Measurements from ENCODE around the gene TSPYL1.
A peak's percentile ranks its signal among the peaks of the same experiment; 100 is the strongest.

TSPYL1 gene

GRCh38 chr6:116278481-116278829 is 1.3 kb downstream of the TSPYL1 start:
- Histone ChIP-seq H3K9ac (ENCODE audit: low read depth, low read length) (peak overlapping the region; percentile 98), H3K4me3 (ENCODE audit: low read length) (peak overlapping the region; percentile 94), H3K36me3 (ENCODE audit: insufficient read depth, low read length) (peaks cover 13% of the 10 kb centered on the region), H3K4me1 (ENCODE audit: control insufficient read depth, insufficient read depth, low read length) (peaks cover 34% of the 10 kb centered on the region), H3K27me3 (ENCODE audit: control insufficient read depth, insufficient read depth, low read length) (no peaks in the 10 kb centered on the region), H3K4me2 (ENCODE audit: low read length) (peak overlapping the region; percentile 91), H3K9me3 (replicated peaks; ENCODE audit: low read length) (no peaks in the 10 kb centered on the region)

DNA sequence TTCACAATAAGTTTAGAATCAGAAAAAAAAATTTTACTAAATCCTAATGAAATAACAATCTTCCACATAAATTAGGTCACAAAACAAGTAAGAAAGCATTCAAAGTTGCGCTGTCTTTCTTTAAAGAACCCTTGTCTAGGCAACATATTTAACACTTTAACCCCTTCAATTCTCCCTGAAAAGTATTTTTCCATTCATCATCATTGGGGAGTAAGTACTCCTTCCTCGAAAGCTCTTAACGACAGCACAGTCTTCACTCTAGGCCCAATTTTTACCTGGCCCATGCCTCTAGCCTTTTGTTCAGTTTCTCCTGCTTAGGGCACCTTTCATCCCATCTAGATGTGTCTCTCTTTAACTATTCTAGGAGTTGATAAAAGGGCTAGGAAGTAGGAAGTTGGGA is 2.6 kb downstream of the TSPYL1 start:
- Histone ChIP-seq H3K9ac (ENCODE audit: low read depth, low read length) (peak overlapping the region; percentile 67), H3K4me2 (ENCODE audit: low read length) (peak overlapping the region; percentile 91), H3K4me3 (ENCODE audit: low read length) (peak overlapping the region; percentile 69), H3K27me3 (ENCODE audit: control insufficient read depth, insufficient read depth, low read length) (no peaks in the 10 kb centered on the region), H3K9me3 (replicated peaks; ENCODE audit: low read length) (no peaks in the 10 kb centered on the region), H3K4me1 (ENCODE audit: control insufficient read depth, insufficient read depth, low read length) (peaks cover 34% of the 10 kb centered on the region), H3K36me3 (ENCODE audit: insufficient read depth, low read length) (peaks cover 13% of the 10 kb centered on the region)

- H3K9me3 ChIP-seq (replicated peaks; ENCODE audit: low read length) = no peaks in the 10 kb centered on the region
- H3K27me3 ChIP-seq (ENCODE audit: control insufficient read depth, insufficient read depth, low read length) = no peaks in the 10 kb centered on the region
- H3K9ac ChIP-seq (ENCODE audit: low read depth, low read length) = no peak overlapping the region
Measured at GRCh38 chr6:116271149-116271708, 8.5 kb downstream of the TSPYL1 start.

DNA sequence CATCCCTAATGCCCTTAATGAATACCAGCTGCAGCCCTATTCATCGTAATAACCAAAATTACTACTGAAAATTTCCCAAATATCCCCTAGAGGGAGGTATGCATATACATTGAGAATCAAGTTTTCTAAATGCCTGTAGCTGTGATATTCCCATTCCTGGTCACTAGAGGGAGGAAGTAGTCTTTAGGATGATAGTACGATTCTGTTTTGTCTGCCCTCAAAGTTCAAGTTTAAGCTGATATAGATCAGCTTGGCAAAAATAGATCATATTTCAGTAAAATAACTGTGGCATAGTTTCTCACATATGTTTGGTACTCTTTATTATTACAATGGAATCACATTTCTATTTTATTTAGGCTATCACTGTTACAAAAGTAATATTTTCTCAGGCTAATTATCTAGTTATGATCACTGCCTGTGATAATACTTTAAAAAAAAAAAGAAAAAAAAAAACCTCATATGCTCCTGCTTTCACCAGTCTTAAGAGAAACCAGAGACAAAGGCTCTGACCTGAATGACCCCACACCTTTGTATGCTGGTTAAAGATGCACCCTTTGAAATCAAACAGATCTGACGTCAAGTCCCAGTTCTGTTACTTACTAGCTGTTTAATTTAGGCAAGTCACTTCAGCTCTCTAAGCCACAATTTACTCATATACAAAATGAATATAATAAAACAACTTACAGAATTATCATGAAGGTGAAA is 11.0 kb downstream of the TSPYL1 start:
- no peak overlapping the region for H3K4me2 ChIP-seq (ENCODE audit: low read length)
- no peaks in the 10 kb centered on the region for H3K27me3 ChIP-seq (ENCODE audit: control insufficient read depth, insufficient read depth, low read length)
- H3K4me3 ChIP-seq (ENCODE audit: low read length) = no peak overlapping the region

More at GRCh38 chr6:116271149-116271708, 8.5 kb downstream of the TSPYL1 start:
- Histone ChIP-seq H3K36me3 (ENCODE audit: insufficient read depth, low read length) (peaks cover 5% of the 10 kb centered on the region), H3K4me2 (ENCODE audit: low read length) (no peak overlapping the region), H3K4me3 (ENCODE audit: low read length) (no peak overlapping the region), H3K4me1 (ENCODE audit: control insufficient read depth, insufficient read depth, low read length) (peaks cover 27% of the 10 kb centered on the region)

DNA sequence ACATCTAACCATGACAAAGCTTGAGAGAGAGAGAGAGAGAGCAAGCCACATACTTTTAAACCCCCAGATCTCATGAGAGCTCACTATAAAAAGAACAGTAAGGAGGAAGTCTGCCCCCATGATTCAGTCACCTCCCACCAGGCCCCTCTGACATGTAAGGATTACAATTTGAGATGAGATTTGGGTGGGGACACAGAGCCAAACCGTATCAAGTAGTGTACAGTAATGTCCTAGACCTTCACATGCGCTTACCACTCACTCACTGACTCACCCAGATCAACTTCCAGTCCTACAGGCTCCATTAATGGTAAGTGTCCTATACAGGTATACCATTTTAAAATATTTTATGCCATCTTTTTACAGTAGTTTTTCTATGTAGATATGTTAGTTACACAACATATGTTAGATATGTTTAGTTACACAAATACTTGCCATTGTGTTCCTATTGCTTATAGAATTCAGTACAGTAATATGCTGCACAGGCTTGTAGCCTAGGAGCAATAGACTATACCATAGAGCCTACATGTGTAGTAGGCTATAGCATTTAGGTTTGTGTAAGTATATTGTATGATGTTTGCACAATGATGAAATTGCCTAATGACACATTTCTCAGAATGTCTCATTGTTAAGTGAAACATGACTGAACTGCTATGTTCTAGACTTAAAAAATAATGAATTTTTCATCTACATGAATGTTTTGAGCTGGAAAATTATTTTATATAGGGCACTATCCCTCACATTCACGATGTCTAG is 11.7 kb downstream of the TSPYL1 start:
- H3K4me3 ChIP-seq (ENCODE audit: low read length) = no peak overlapping the region
- H3K27me3 ChIP-seq (ENCODE audit: control insufficient read depth, insufficient read depth, low read length) = no peaks in the 10 kb centered on the region
- H3K9me3 ChIP-seq (replicated peaks; ENCODE audit: low read length) = no peaks in the 10 kb centered on the region
- no peak overlapping the region for H3K4me2 ChIP-seq (ENCODE audit: low read length)
- H3K4me1 ChIP-seq (ENCODE audit: control insufficient read depth, insufficient read depth, low read length) = peaks cover 39% of the 10 kb centered on the region
- no peak overlapping the region for H3K9ac ChIP-seq (ENCODE audit: low read depth, low read length)
- H3K36me3 ChIP-seq (ENCODE audit: insufficient read depth, low read length) = no peaks in the 10 kb centered on the region

More for the DNA sequence above, 11.0 kb downstream of the TSPYL1 start:
- H3K9me3 ChIP-seq (replicated peaks; ENCODE audit: low read length) = no peaks in the 10 kb centered on the region
- no peak overlapping the region for H3K9ac ChIP-seq (ENCODE audit: low read depth, low read length)
- H3K4me1 ChIP-seq (ENCODE audit: control insufficient read depth, insufficient read depth, low read length) = peaks cover 39% of the 10 kb centered on the region
- H3K36me3 ChIP-seq (ENCODE audit: insufficient read depth, low read length) = no peaks in the 10 kb centered on the region

GRCh38 chr6:116266803-116267202 is 12.9 kb downstream of the TSPYL1 start:
- Histone ChIP-seq H3K9me3 (replicated peaks; ENCODE audit: low read length) (no peaks in the 10 kb centered on the region), H3K9ac (ENCODE audit: low read depth, low read length) (no peak overlapping the region), H3K4me2 (ENCODE audit: low read length) (peak overlapping the region; percentile 13), H3K27me3 (ENCODE audit: control insufficient read depth, insufficient read depth, low read length) (no peaks in the 10 kb centered on the region), H3K4me3 (ENCODE audit: low read length) (no peak overlapping the region), H3K4me1 (ENCODE audit: control insufficient read depth, insufficient read depth, low read length) (peaks cover 39% of the 10 kb centered on the region), H3K36me3 (ENCODE audit: insufficient read depth, low read length) (no peaks in the 10 kb centered on the region)

DNA sequence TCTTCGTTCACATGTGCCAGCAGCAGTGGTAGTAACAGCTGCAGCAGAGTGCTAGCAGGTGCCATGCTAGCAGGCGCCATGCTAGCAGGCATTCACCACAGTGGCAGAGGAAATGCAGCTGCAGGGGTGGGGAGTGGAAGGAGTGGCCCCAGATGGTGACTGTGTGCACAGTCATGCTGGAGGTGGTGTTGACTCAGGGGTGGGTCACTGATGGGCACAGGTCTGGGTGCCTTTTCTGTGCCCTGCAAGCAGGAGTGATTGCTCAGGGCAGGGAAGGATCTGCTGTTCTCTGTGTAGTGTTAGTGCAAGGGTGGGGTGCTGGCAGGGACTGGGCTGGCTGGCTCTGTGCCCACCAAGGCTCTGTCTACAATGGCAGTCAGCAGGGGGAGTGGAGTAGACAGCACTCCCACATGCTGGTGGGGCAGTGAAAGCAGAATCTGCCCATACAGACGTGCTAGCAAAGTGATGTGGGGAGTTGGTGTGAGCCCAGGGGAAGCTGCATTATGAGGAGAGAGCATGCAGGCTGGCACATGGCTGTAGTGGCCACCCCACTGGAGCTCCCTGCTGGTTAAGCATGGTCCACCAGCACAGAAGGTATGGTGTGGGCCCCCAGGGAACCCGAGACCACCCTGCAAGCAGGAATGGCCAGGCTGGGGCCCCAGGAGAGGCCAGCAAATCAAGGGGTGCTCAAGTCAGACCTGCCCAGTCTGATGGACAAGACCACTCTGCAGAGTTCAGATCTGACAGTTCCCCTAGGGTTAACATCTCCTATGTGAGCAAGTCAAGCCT is 14.5 kb downstream of the TSPYL1 start:
- Histone ChIP-seq H3K9ac (ENCODE audit: low read depth, low read length) (no peak overlapping the region), H3K4me3 (ENCODE audit: low read length) (no peak overlapping the region), H3K36me3 (ENCODE audit: insufficient read depth, low read length) (no peaks in the 10 kb centered on the region)

DNA sequence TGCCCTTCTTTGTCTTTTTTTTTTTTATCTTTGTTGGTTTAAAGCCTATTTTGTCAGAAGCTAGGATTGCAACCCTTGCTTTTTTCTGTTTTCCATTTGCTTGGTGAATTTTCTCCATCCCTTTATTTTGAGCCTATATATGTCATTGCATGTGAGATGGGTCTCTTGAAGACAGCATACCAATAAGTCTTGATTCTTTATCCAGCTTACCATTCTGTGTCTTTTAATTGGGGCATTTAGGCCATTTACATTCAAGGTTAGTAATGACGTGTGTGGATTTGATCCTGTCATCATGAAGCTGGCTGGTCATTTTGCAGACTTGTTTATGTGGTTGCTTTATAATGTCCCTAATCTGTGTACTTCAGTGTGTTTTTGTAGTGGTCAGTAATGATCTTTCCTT is 16.4 kb downstream of the TSPYL1 start:
- H3K9me3 ChIP-seq (replicated peaks; ENCODE audit: low read length) = no peaks in the 10 kb centered on the region
- no peaks in the 10 kb centered on the region for H3K36me3 ChIP-seq (ENCODE audit: insufficient read depth, low read length)
- no peak overlapping the region for H3K4me2 ChIP-seq (ENCODE audit: low read length)
- H3K4me3 ChIP-seq (ENCODE audit: low read length) = no peak overlapping the region
- H3K4me1 ChIP-seq (ENCODE audit: control insufficient read depth, insufficient read depth, low read length) = peaks cover 35% of the 10 kb centered on the region
- no peak overlapping the region for H3K9ac ChIP-seq (ENCODE audit: low read depth, low read length)
- no peaks in the 10 kb centered on the region for H3K27me3 ChIP-seq (ENCODE audit: control insufficient read depth, insufficient read depth, low read length)

More for the DNA sequence above, 14.5 kb downstream of the TSPYL1 start:
- H3K4me1 ChIP-seq (ENCODE audit: control insufficient read depth, insufficient read depth, low read length) = peaks cover 39% of the 10 kb centered on the region
- no peaks in the 10 kb centered on the region for H3K9me3 ChIP-seq (replicated peaks; ENCODE audit: low read length)
- H3K27me3 ChIP-seq (ENCODE audit: control insufficient read depth, insufficient read depth, low read length) = no peaks in the 10 kb centered on the region
- H3K4me2 ChIP-seq (ENCODE audit: low read length) = peak overlapping the region; percentile 55

GRCh38 chr6:116258520-116258919 is 21.2 kb downstream of the TSPYL1 start:
- no peak overlapping the region for H3K4me2 ChIP-seq (ENCODE audit: low read length)
- no peak overlapping the region for H3K9ac ChIP-seq (ENCODE audit: low read depth, low read length)
- no peaks in the 10 kb centered on the region for H3K36me3 ChIP-seq (ENCODE audit: insufficient read depth, low read length)
- H3K27me3 ChIP-seq (ENCODE audit: control insufficient read depth, insufficient read depth, low read length) = no peaks in the 10 kb centered on the region
- no peaks in the 10 kb centered on the region for H3K9me3 ChIP-seq (replicated peaks; ENCODE audit: low read length)
- H3K4me1 ChIP-seq (ENCODE audit: control insufficient read depth, insufficient read depth, low read length) = peaks cover 11% of the 10 kb centered on the region
- H3K4me3 ChIP-seq (ENCODE audit: low read length) = no peak overlapping the region

- H3K9me3 ChIP-seq (replicated peaks; ENCODE audit: low read length) = no peaks in the 10 kb centered on the region
- no peak overlapping the region for H3K9ac ChIP-seq (ENCODE audit: low read depth, low read length)
- no peaks in the 10 kb centered on the region for H3K36me3 ChIP-seq (ENCODE audit: insufficient read depth, low read length)
- H3K4me3 ChIP-seq (ENCODE audit: low read length) = no peak overlapping the region
- no peaks in the 10 kb centered on the region for H3K27me3 ChIP-seq (ENCODE audit: control insufficient read depth, insufficient read depth, low read length)
- peaks cover 27% of the 10 kb centered on the region for H3K4me1 ChIP-seq (ENCODE audit: control insufficient read depth, insufficient read depth, low read length)
- H3K4me2 ChIP-seq (ENCODE audit: low read length) = no peak overlapping the region
Measured at GRCh38 chr6:116256694-116257093, 23.0 kb downstream of the TSPYL1 start.

GRCh38 chr6:116255246-116255800 is 24.4 kb downstream of the TSPYL1 start:
- Histone ChIP-seq H3K36me3 (ENCODE audit: insufficient read depth, low read length) (peaks cover 2% of the 10 kb centered on the region), H3K4me2 (ENCODE audit: low read length) (peak overlapping the region; percentile 93), H3K4me1 (ENCODE audit: control insufficient read depth, insufficient read depth, low read length) (peaks cover 39% of the 10 kb centered on the region), H3K27me3 (ENCODE audit: control insufficient read depth, insufficient read depth, low read length) (no peaks in the 10 kb centered on the region), H3K9ac (ENCODE audit: low read depth, low read length) (peak overlapping the region; percentile 98), H3K9me3 (replicated peaks; ENCODE audit: low read length) (no peaks in the 10 kb centered on the region), H3K4me3 (ENCODE audit: low read length) (peak overlapping the region; percentile 90)

All from skeletal muscle satellite cell (primary cell).